HG02884 (cell line): Measurements from ENCODE around the gene MYL12B.

Experiments
- ATAC-seq: cut with Tn5 transposase; IDR thresholded peaks from one replicate; pipeline ENCODE4 v1.9.1; 2021; ENCODE audit warnings: mild to moderate bottlenecking, moderate library complexity; ENCODE audit not compliant: unreplicated experiment

Gene MYL12B

GRCh38 chr18:3234457-3234856 is 27.5 kb upstream of the MYL12B start:
- no peak for ATAC-seq

- no peak for ATAC-seq
These were observed 26.1 kb upstream of the MYL12B start for GRCh38 chr18:3235846-3236245.

GRCh38 chr18:3236470-3236869 is 25.5 kb upstream of the MYL12B start:
- no peak for ATAC-seq

GRCh38 chr18:3238742-3239141 is 23.2 kb upstream of the MYL12B start:
- no peak for ATAC-seq

GRCh38 chr18:3245185-3245564 is 16.8 kb upstream of the MYL12B start:
- ATAC-seq: no peak

- ATAC-seq: peak; percentile 42
These were observed 15.9 kb upstream of the MYL12B start for GRCh38 chr18:3245853-3246634.

GRCh38 chr18:3246635-3247239 is 15.2 kb upstream of the MYL12B start:
- no peak for ATAC-seq

- ATAC-seq: peak; percentile 79
These were observed 14.5 kb upstream of the MYL12B start, which contains the start of gene MYL12A for GRCh38 chr18:3247240-3248061. Gene MYL12A, plus strand, starts transcription at chr18:3247801. Its CDS starts 5,447 bp downstream, at chr18:3253248.

- ATAC-seq: peak; percentile 1
These were observed 13.8 kb upstream of the MYL12B start for GRCh38 chr18:3248062-3248657.

GRCh38 chr18:3248658-3249359 is 13.1 kb upstream of the MYL12B start:
- ATAC-seq: no peak

GRCh38 chr18:3250237-3251107 is 11.5 kb upstream of the MYL12B start:
- no peak for ATAC-seq

GRCh38 chr18:3251249-3251962 is 10.5 kb upstream of the MYL12B start:
- ATAC-seq: no peak

- no peak for ATAC-seq
These were observed 10.0 kb upstream of the MYL12B start for GRCh38 chr18:3251963-3252277.

GRCh38 chr18:3252843-3253242 is 9.1 kb upstream of the MYL12B start:
- ATAC-seq: no peak

GRCh38 chr18:3254725-3255124 is 7.2 kb upstream of the MYL12B start:
- ATAC-seq: no peak

- no peak for ATAC-seq
These were observed 6.2 kb upstream of the MYL12B start for GRCh38 chr18:3255611-3256165.

- no peak for ATAC-seq
These were observed 5.0 kb upstream of the MYL12B start for GRCh38 chr18:3256693-3257626.

GRCh38 chr18:3257627-3258120 is 4.3 kb upstream of the MYL12B start:
- ATAC-seq: no peak
